ENCODE measurements around the gene PRPF38B.

- TF ChIP-seq, protein P1, sequence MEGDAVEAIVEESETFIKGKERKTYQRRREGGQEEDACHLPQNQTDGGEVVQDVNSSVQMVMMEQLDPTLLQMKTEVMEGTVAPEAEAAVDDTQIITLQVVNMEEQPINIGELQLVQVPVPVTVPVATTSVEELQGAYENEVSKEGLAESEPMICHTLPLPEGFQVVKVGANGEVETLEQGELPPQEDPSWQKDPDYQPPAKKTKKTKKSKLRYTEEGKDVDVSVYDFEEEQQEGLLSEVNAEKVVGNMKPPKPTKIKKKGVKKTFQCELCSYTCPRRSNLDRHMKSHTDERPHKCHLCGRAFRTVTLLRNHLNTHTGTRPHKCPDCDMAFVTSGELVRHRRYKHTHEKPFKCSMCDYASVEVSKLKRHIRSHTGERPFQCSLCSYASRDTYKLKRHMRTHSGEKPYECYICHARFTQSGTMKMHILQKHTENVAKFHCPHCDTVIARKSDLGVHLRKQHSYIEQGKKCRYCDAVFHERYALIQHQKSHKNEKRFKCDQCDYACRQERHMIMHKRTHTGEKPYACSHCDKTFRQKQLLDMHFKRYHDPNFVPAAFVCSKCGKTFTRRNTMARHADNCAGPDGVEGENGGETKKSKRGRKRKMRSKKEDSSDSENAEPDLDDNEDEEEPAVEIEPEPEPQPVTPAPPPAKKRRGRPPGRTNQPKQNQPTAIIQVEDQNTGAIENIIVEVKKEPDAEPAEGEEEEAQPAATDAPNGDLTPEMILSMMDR (IDR thresholded peaks at IDR 0.05; ENCODE audit: low read length), result no peak
- TF ChIP-seq EZH2 (optimal IDR thresholded peaks at IDR 0.05; ENCODE audit: low read depth, low read length) (no peak), EZH2phosphoT487 (IDR thresholded peaks at IDR 0.05; ENCODE audit: low read length) (no peak)
These were observed 12.4 kb upstream of the PRPF38B start for GRCh38 chr1:108679586-108680213.

Measured in MM.1S (cell line).